Ureter (tissue), 1 donor: ENCODE results near the gene ZBTB44. TPM values are rescaled to one million over a fixed set of nuclear protein-coding genes. Genes with fewer than 3 reads are reported as not detected.

Experiments
- DNase-seq: peaks from one replicate; pipeline ENCODE4 v3.0.0-alpha.2; 2020; ENCODE audit warnings: low spot score
- total RNA-seq: library from RNA; stranded (reverse); gene quantifications from one replicate; pipeline ENCODE4 v1.2.4, GENCODE V29; 2023
- donor health status: DM: yes; HTN: yes; CAD: no.

ZBTB44 gene
- total RNA-seq, 1 donor from 2014 or later = 62.3 TPM

DNA sequence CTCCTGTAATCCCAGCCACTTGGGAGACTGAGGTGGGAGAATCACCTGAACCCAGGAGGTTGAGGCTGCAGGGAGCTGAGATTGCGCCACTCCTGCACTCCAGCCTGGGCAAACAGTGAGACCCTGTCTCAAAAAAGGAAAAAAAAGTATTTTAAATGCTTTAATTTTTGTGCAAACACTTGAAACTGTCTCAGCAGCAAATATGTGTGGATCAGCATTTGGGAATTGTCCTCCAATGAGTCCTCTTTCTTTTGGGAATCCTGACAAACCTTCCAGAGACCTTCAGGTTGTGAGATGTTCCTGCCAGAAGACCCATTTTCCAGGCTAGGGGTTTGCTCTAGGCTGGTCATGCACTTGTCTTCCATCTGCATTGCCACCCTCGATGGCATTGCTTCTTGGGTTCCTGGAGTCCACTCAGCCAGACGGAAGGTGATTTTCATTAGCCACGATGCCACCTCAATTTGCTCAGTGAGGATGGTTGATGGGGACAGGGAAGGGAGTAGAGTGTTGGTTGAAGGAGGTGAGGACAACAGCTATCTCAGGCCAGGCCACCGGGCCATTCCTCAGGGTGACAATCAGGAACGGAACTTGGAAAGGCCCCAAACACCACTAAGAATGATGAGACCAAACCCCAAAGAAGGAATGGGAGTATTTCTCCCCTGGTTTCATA is 99.7 kb downstream of the ZBTB44 start:
- no peak for DNase-seq

DNA sequence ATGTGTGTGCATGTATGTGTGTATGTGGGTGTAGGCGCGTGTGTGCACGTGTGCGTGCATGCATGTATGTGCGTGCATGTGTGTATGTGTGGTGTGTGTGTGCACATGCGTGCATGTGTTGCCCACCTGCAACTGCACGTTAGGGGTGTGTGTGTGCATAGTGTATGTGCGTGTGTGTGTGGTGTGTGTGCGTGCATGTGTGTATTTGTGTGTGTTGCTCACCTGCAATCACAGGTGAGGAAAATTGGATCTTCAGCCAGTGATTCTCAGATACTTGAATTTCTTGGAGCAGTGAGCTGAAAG is 100.8 kb downstream of the ZBTB44 start:
- peak; percentile 26 for DNase-seq

- peak; percentile 65 for DNase-seq
Observed at GRCh38 chr11:130213143-130213978, 101.4 kb downstream of the ZBTB44 start.

DNA sequence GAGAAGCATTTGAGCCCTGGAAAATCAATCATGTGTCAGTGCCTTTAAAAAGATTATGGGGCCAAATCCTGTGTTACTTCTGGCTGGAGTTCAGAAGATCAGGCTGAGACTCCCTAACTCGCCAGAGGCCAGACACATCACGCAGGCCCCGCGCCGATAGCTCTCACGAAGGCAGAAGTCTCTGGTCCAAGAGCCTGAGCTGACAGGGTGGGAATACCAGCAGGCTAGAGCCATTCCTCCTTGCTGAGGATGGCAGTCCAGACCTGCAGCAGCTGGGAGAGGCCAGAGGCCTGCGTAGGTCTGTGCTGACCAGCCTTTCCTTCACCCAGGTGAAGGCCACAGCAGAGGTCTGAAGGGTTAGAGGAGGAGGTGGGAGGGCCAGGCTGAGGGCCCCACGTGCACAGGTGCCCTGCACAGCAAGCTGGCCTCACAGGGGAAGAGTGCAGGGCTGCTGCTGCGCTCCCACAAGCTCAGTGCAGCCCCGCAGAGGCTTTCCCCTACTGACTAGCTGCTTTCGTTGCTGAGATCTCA is 102.2 kb downstream of the ZBTB44 start:
- DNase-seq = peak; percentile 25

- peak; percentile 35 for DNase-seq
Observed at GRCh38 chr11:130211781-130212401, 102.8 kb downstream of the ZBTB44 start.

- peak; percentile 18 for DNase-seq
Observed at GRCh38 chr11:130211144-130211543, 103.6 kb downstream of the ZBTB44 start.

DNA sequence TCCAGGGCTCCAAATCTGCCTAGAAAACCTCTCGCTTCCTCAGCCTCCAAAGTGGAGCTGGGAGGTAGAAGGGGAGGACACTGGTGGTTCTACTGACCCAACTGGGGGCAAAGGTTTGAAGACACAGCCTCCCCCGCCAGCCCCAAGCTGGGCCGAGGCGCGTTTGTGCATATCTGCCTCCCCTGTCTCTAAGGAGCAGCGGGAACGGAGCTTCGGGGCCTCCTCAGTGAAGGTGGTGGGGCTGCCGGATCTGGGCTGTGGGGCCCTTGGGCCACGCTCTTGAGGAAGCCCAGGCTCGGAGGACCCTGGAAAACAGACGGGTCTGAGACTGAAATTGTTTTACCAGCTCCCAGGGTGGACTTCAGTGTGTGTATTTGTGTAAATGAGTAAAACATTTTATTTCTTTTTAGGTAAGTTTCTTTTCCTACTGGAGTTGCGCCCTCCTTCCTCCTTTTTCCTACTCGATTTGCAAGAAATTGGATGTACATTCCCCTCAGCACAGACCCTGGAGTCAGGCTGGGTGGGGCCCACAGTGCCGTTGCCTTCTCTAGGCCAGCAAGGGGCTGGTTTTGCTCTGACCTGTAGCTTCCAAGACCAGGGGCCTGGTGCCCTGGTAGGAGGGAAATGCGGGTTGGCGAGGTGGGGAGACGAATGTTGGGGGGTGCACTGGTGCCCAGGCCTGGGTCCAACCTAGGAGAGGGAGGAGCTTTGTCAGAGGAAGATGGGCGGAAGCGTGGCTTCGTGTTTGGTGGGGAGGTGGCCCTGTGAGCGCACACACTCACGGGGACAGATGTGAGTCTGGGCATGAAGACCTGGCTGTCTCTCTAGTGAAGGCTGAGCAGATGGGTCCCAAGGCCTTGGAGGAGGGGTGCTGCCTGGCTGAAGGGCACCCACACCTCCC is 104.5 kb downstream of the ZBTB44 start:
- peak; percentile 38 for DNase-seq

DNA sequence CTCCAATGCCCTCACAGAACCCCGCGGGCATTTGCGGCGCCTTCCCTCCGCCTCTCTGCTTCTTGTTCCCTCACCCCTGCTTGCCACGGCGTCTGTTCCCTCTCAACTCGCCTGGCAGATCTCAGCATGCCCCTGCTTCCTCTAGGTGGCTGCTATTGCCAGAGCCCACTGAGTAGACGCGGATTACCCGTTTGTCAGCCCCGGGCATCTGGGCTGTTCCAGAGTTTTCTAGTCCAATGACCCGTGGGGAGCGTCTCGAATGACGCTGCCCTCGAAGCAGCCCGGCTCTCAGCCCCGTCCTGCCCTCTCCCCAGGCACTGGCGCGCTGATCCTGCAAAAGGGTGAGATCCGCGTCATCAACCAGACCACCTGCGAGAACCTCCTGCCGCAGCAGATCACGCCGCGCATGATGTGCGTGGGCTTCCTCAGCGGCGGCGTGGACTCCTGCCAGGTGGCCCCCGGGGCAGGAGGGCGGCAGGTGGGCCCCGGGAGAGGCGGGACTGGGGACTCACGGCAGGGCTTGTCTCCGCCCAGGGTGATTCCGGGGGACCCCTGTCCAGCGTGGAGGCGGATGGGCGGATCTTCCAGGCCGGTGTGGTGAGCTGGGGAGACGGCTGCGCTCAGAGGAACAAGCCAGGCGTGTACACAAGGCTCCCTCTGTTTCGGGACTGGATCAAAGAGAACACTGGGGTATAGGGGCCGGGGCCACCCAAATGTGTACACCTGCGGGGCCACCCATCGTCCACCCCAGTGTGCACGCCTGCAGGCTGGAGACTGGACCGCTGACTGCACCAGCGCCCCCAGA is 105.4 kb downstream of the ZBTB44 start:
- DNase-seq = peak; percentile 38

- peak; percentile 27 for DNase-seq
Observed at GRCh38 chr11:130208241-130209127, 106.2 kb downstream of the ZBTB44 start.

- no peak for DNase-seq
Observed at GRCh38 chr11:130206141-130206540, 108.6 kb downstream of the ZBTB44 start.

- no peak for DNase-seq
Observed at GRCh38 chr11:130204703-130205095, 110.0 kb downstream of the ZBTB44 start.

DNA sequence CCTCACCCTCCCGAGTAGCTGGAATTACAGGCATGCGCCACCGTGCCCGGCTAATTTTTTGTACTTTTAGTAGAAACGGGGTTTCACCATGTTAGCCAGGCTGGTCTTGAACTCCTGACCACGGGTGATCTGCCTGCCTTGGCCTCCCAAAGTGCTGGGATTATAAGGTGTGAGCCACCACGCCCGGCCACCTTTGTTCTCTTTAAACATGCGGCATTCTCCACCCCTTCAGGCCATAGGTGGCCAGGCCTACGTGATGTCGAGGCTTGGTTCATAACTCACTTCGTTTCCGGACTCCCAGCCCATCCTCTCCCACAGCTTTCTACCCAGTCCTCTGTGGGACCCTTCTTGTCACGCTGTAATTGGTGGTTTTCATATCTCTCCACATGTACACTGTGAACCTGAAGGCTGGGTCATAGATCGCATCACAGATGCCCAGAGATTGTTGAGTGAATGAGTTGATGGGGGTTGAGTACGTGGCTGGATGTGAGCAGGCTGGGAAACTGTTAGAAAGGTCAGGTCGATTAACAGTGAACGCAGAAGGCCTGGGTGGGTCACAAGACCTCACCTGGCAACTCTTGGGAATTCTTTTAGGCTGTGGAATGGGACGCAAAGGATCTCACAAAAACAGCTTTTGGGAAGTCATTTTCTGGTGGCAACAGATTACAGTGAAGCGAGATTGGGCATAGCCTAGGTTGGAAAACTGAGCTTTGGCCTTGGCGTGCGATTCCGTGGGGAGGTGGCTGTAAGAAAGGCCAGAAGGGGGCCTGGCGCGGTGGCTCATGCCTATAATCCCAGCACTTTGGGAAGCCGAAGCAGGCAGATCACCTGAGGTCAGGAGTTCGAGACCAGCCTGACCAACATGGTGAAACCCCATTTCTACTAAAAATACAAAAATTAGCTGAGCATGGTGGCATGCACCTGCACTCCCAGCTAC is 110.7 kb downstream of the ZBTB44 start:
- DNase-seq = no peak

- DNase-seq = no peak
Observed at GRCh38 chr11:130202818-130203689, 111.7 kb downstream of the ZBTB44 start.

- DNase-seq = no peak
Observed at GRCh38 chr11:130202009-130202817, 112.5 kb downstream of the ZBTB44 start.

GRCh38 chr11:130201026-130201425 is 113.7 kb downstream of the ZBTB44 start:
- DNase-seq = no peak

DNA sequence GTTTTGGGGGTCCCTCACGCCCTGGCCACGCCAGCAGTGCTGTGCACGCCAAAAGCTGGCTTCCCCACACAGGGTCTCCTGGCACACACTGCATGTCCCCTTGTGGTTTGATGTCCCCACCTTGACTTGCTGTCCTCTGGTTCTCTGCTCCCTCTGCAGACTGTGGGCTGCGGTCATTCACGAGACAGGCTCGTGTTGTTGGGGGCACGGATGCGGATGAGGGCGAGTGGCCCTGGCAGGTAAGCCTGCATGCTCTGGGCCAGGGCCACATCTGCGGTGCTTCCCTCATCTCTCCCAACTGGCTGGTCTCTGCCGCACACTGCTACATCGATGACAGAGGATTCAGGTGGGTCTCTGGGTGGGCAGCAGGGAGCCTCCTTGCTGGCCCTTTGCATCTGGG is 114.9 kb downstream of the ZBTB44 start:
- no peak for DNase-seq

DNA sequence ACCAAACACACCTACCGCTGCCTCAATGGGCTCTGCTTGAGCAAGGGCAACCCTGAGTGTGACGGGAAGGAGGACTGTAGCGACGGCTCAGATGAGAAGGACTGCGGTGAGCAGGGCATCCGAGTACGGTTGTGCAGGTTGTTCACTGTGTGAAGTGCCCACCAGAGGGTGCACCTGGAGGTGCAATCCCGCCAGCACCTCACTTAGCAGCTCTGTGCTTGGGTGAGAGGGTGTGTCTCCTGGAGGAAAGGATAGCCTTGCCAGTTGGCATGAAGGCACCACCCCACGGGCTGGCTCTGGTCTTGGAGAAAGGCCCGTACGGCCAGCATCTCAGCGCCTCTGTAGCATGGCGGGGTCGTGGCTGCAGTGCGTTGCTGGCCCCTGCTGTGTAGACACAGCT is 115.8 kb downstream of the ZBTB44 start:
- no peak for DNase-seq
